Measurements from ENCODE around the gene LGALS16. TPM values are rescaled to one million over a fixed set of nuclear protein-coding genes. Genes with fewer than 3 reads are reported as not detected.

Gene LGALS16
- total RNA-seq, 1 experiment from 2014 or later, result not detected

DNA sequence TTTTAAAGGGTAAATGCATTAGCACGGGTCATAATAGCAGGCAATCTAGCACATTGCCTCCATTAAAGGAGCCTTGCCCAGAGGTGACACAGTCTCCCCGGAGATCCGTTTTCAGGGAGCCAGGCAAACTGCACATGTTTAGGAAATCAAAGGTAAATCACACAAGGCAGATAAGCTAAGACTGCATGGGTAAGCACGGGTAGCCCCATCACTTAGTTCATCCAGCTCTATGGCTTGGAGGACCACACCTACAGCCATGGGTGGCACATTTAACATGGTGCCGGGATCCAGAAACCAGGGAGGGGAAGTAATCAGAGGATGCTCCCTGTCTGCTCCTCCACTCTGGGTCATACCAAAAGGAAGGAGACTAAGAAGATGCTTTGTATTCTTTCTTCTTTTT lies 16.8 kb downstream of the LGALS16 start:
- Histone ChIP-seq H3K18ac (ENCODE audit: insufficient read length, low read depth, low read length) (no peak overlapping the region), H2AFZ (ENCODE audit: low read length) (no peak overlapping the region), H3K9ac (ENCODE audit: extremely low read depth, insufficient read length, low read length) (no peak overlapping the region), H3K79me1 (ENCODE audit: insufficient read depth, low read depth, low read length, poor library complexity, severe bottlenecking) (no peaks in the 10 kb centered on the region), H3K56ac (ENCODE audit: insufficient read length, low read depth, low read length) (no peak overlapping the region), H3T11ph (ENCODE audit: low read length) (no peak overlapping the region), H2AK5ac (ENCODE audit: insufficient read length, low read length) (no peak overlapping the region), H4K20me1 (ENCODE audit: control insufficient read depth, insufficient read depth, insufficient read length) (no peaks in the 10 kb centered on the region), H3K4me1 (ENCODE audit: insufficient read depth, low read length) (peaks cover 5% of the 10 kb centered on the region; the same call in 1 of the 2 replicates), H3K9me3 (ENCODE audit: control insufficient read depth, low read depth, low read length) (no peaks in the 10 kb centered on the region), H3K27me3 (ENCODE audit: insufficient read depth, low read length) (no peaks in the 10 kb centered on the region), H2BK12ac (ENCODE audit: insufficient read length, low read depth, low read length) (no peak overlapping the region), H3K23ac (ENCODE audit: insufficient read length, low read depth, low read length) (no peak overlapping the region), H3K23me2 (ENCODE audit: insufficient read length, low read depth, low read length, poor library complexity, severe bottlenecking) (no peaks in the 10 kb centered on the region), H4K91ac (ENCODE audit: insufficient read length, low read depth, low read length) (no peak overlapping the region), H3K27ac (ENCODE audit: insufficient read length, low read depth, low read length) (no peak overlapping the region), H3K14ac (ENCODE audit: insufficient read depth, low read length) (no peak overlapping the region), H4K8ac (replicated peaks; ENCODE audit: insufficient read length, low read depth, low read length) (no peak overlapping the region), H3K4me2 (ENCODE audit: insufficient read depth, insufficient read length, low read length) (no peak overlapping the region), H2BK15ac (ENCODE audit: low read depth, low read length) (no peak overlapping the region), H4K5ac (ENCODE audit: insufficient read length, low read depth, low read length) (no peak overlapping the region), H3K4ac (ENCODE audit: low read depth, low read length) (no peak overlapping the region), H3K79me2 (ENCODE audit: insufficient read depth, low read length) (no peaks in the 10 kb centered on the region), H2BK5ac (ENCODE audit: insufficient read length, low read length) (no peak overlapping the region), H2BK120ac (ENCODE audit: low read depth, low read length, poor library complexity, severe bottlenecking) (no peak overlapping the region), H2BK20ac (ENCODE audit: low read depth, low read length, poor library complexity, severe bottlenecking) (no peak overlapping the region)
- TF ChIP-seq, protein P1, sequence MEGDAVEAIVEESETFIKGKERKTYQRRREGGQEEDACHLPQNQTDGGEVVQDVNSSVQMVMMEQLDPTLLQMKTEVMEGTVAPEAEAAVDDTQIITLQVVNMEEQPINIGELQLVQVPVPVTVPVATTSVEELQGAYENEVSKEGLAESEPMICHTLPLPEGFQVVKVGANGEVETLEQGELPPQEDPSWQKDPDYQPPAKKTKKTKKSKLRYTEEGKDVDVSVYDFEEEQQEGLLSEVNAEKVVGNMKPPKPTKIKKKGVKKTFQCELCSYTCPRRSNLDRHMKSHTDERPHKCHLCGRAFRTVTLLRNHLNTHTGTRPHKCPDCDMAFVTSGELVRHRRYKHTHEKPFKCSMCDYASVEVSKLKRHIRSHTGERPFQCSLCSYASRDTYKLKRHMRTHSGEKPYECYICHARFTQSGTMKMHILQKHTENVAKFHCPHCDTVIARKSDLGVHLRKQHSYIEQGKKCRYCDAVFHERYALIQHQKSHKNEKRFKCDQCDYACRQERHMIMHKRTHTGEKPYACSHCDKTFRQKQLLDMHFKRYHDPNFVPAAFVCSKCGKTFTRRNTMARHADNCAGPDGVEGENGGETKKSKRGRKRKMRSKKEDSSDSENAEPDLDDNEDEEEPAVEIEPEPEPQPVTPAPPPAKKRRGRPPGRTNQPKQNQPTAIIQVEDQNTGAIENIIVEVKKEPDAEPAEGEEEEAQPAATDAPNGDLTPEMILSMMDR (conservative IDR thresholded peaks at IDR 0.05), result no peak
- Mint-ChIP-seq H3K36me3 (ENCODE audit: insufficient read depth in 1 of 3, low read depth in 3 of 3) (no peaks in the 10 kb centered on the region), H3K4me1 (peaks cover 15 to 20% of the 10 kb centered on the region in 2 experiments), H3K9me3 (peaks cover under 1% of the 10 kb centered on the region in 2 experiments; a peak in 3 of 5 replicates), H3K27me3 (ENCODE audit: low read depth) (peaks cover 6% of the 10 kb centered on the region), H3K27ac (no peak overlapping the region), H3K4me3 (no peak overlapping the region)
- DNase-seq, result no peak
- no CpG with 5 or more reads among the region's 5 CpGs for WGBS (ENCODE audit: extremely low coverage, insufficient read length, low lambda C conversion rate)

Measured in H9 (cell line).